Activated T-cell treated with anti-CD3 and anti-CD28 coated beads, Interleukin-2, amount 50 U/mL, for 72 hours (primary cell): ENCODE measurements around the gene CHODL. TPM values are rescaled to one million over a fixed set of nuclear protein-coding genes. Genes with fewer than 3 reads are reported as not detected.

Source experiments
- ATAC-seq, 2 donors: fragments of 150-1000 bp; cut with Tn5 transposase; replicated peaks in 1 of 2; 2 replicates each; pipeline ENCODE4 v1.10.0; 2021; ENCODE audit warnings: moderate library complexity in 2 of 2, mild to moderate bottlenecking in 1 of 2
- DNase-seq, 2 donors: peaks; one replicate each; pipeline ENCODE4 v3.0.0; 2021 to 2022; ENCODE audit warnings: mixed read lengths in 1 of 2
- H3K27ac Mint-ChIP-seq: one replicate; pipeline ENCODE4 v1.8.0; 2022; ENCODE audit warnings: mild to moderate bottlenecking, moderate library complexity, mixed read lengths
- H3K27me3 Mint-ChIP-seq: one replicate; pipeline ENCODE4 v1.8.0; 2022; ENCODE audit warnings: low read depth, mixed read lengths
- H3K36me3 Mint-ChIP-seq, 2 donors: one replicate each; pipeline ENCODE4 v1.8.0; 2022; ENCODE audit warnings: mixed read lengths in 2 of 2, mild to moderate bottlenecking in 1 of 2; ENCODE audit not compliant: insufficient read depth in 2 of 2
- H3K4me1 Mint-ChIP-seq: one replicate; pipeline ENCODE4 v1.8.0; 2022; ENCODE audit warnings: low read depth, mixed read lengths
- H3K4me3 Mint-ChIP-seq, 2 donors: one replicate each; pipeline ENCODE4 v1.8.0; 2022; ENCODE audit warnings: mild to moderate bottlenecking in 2 of 2, mixed read lengths in 2 of 2, moderate library complexity in 2 of 2
- H3K9me3 Mint-ChIP-seq, 2 donors: one replicate each; pipeline ENCODE4 v1.8.0; 2022; ENCODE audit warnings: mixed read lengths in 2 of 2
- total RNA-seq, 2 donors: library from RNA; stranded (reverse); gene quantifications; one replicate each; pipeline ENCODE4 v1.2.3, GENCODE V29; 2022

Gene CHODL
- total RNA-seq, 2 donors from 2014 or later, result 0.28 TPM; not detected in 1

GRCh38 chr21:18253221-18253620, 8.6 kb downstream of the CHODL start:
- DNase-seq, result no peak
- H3K4me3 Mint-ChIP-seq, result no peak overlapping the region
- no peaks in the 10 kb centered on the region for H3K9me3 Mint-ChIP-seq
- H3K27me3 Mint-ChIP-seq, result no peaks in the 10 kb centered on the region
- no peak for ATAC-seq
- H3K27ac Mint-ChIP-seq, result no peak overlapping the region
- no peaks in the 10 kb centered on the region for H3K36me3 Mint-ChIP-seq
- H3K4me1 Mint-ChIP-seq, result no peaks in the 10 kb centered on the region

- Mint-ChIP-seq H3K36me3 (no peaks in the 10 kb centered on the region), H3K27ac (no peak overlapping the region), H3K4me3 (no peak overlapping the region), H3K4me1 (no peaks in the 10 kb centered on the region), H3K27me3 (no peaks in the 10 kb centered on the region), H3K9me3 (no peaks in the 10 kb centered on the region)
- no peak for DNase-seq
- ATAC-seq, result no peak
Measured at GRCh38 chr21:18253799-18254198, 9.2 kb downstream of the CHODL start.

GRCh38 chr21:18265944-18266343, 21.3 kb downstream of the CHODL start:
- ATAC-seq, result no peak
- Mint-ChIP-seq H3K4me3 (no peak overlapping the region), H3K36me3 (no peaks in the 10 kb centered on the region), H3K4me1 (no peaks in the 10 kb centered on the region), H3K9me3 (peaks cover 0 to 5% of the 10 kb centered on the region in 2 donors), H3K27ac (no peak overlapping the region), H3K27me3 (no peaks in the 10 kb centered on the region)
- no peak for DNase-seq

GRCh38 chr21:18267496-18267895, 22.9 kb downstream of the CHODL start:
- no peak overlapping the region for H3K4me3 Mint-ChIP-seq
- DNase-seq (no peak), ATAC-seq (no peak)
- H3K27me3 Mint-ChIP-seq, result no peaks in the 10 kb centered on the region
- H3K9me3 Mint-ChIP-seq, result peaks cover 0 to 5% of the 10 kb centered on the region in 2 donors
- no peaks in the 10 kb centered on the region for H3K4me1 Mint-ChIP-seq
- no peak overlapping the region for H3K27ac Mint-ChIP-seq
- H3K36me3 Mint-ChIP-seq, result no peaks in the 10 kb centered on the region

- Mint-ChIP-seq H3K27ac (no peak overlapping the region), H3K9me3 (peaks cover 0 to 5% of the 10 kb centered on the region in 2 donors), H3K36me3 (no peaks in the 10 kb centered on the region), H3K4me3 (no peak overlapping the region), H3K27me3 (no peaks in the 10 kb centered on the region), H3K4me1 (no peaks in the 10 kb centered on the region)
- ATAC-seq, result no peak
- DNase-seq, result no peak
Measured at GRCh38 chr21:18268906-18269305, 24.3 kb downstream of the CHODL start.

- no peak for ATAC-seq
- Mint-ChIP-seq H3K27ac (no peak overlapping the region), H3K4me3 (no peak overlapping the region), H3K9me3 (peaks cover 0 to 5% of the 10 kb centered on the region in 2 donors), H3K36me3 (no peaks in the 10 kb centered on the region), H3K4me1 (no peaks in the 10 kb centered on the region), H3K27me3 (no peaks in the 10 kb centered on the region)
- DNase-seq, result no peak
Measured at GRCh38 chr21:18269856-18270255, 25.2 kb downstream of the CHODL start.

- DNase-seq, result no peak
- no peak for ATAC-seq
- Mint-ChIP-seq H3K27ac (no peak overlapping the region), H3K4me1 (no peaks in the 10 kb centered on the region), H3K9me3 (peaks cover 0 to 4% of the 10 kb centered on the region in 2 donors), H3K36me3 (no peaks in the 10 kb centered on the region), H3K27me3 (no peaks in the 10 kb centered on the region), H3K4me3 (no peak overlapping the region)
Measured at GRCh38 chr21:18273400-18273799, 28.8 kb downstream of the CHODL start.

GRCh38 chr21:18274370-18274769, 29.7 kb downstream of the CHODL start:
- Mint-ChIP-seq H3K9me3 (no peaks in the 10 kb centered on the region), H3K27ac (no peak overlapping the region), H3K4me3 (no peak overlapping the region), H3K4me1 (no peaks in the 10 kb centered on the region), H3K36me3 (no peaks in the 10 kb centered on the region), H3K27me3 (no peaks in the 10 kb centered on the region)
- DNase-seq (no peak), ATAC-seq (no peak)

GRCh38 chr21:18275781-18276180, 31.1 kb downstream of the CHODL start:
- no peak overlapping the region for H3K4me3 Mint-ChIP-seq
- H3K4me1 Mint-ChIP-seq, result no peaks in the 10 kb centered on the region
- H3K27me3 Mint-ChIP-seq, result no peaks in the 10 kb centered on the region
- H3K27ac Mint-ChIP-seq, result no peak overlapping the region
- H3K36me3 Mint-ChIP-seq, result no peaks in the 10 kb centered on the region
- no peaks in the 10 kb centered on the region for H3K9me3 Mint-ChIP-seq
- DNase-seq (no peak), ATAC-seq (no peak)

GRCh38 chr21:18285379-18285778, 40.7 kb downstream of the CHODL start:
- no peaks in the 10 kb centered on the region for H3K4me1 Mint-ChIP-seq
- H3K27me3 Mint-ChIP-seq, result no peaks in the 10 kb centered on the region
- ATAC-seq (no peak), DNase-seq (no peak)
- no peaks in the 10 kb centered on the region for H3K9me3 Mint-ChIP-seq
- H3K4me3 Mint-ChIP-seq, result no peak overlapping the region
- no peak overlapping the region for H3K27ac Mint-ChIP-seq
- H3K36me3 Mint-ChIP-seq, result no peaks in the 10 kb centered on the region

GRCh38 chr21:18289876-18290275, 45.2 kb downstream of the CHODL start:
- no peak for ATAC-seq
- H3K4me3 Mint-ChIP-seq, result no peak overlapping the region

GRCh38 chr21:18294100-18294499, 49.5 kb downstream of the CHODL start:
- no peak for DNase-seq
- Mint-ChIP-seq H3K36me3 (no peaks in the 10 kb centered on the region), H3K27me3 (no peaks in the 10 kb centered on the region), H3K9me3 (no peaks in the 10 kb centered on the region), H3K4me1 (no peaks in the 10 kb centered on the region), H3K4me3 (no peak overlapping the region), H3K27ac (no peak overlapping the region)
- ATAC-seq, result no peak

More at GRCh38 chr21:18289876-18290275, 45.2 kb downstream of the CHODL start:
- Mint-ChIP-seq H3K9me3 (no peaks in the 10 kb centered on the region), H3K36me3 (no peaks in the 10 kb centered on the region), H3K27me3 (no peaks in the 10 kb centered on the region), H3K4me1 (no peaks in the 10 kb centered on the region), H3K27ac (no peak overlapping the region)
- DNase-seq, result no peak

- Mint-ChIP-seq H3K27me3 (no peaks in the 10 kb centered on the region), H3K4me1 (no peaks in the 10 kb centered on the region), H3K9me3 (no peaks in the 10 kb centered on the region), H3K4me3 (no peak overlapping the region), H3K27ac (no peak overlapping the region), H3K36me3 (no peaks in the 10 kb centered on the region)
- DNase-seq (no peak), ATAC-seq (no peak)
Measured at GRCh38 chr21:18298228-18298627, 53.6 kb downstream of the CHODL start.
